8988T (cell line): ENCODE results near the gene FRMD5.
"Not testable (repeated sequence)": the region's sequence is repeated elsewhere in the genome, so short reads cannot be mapped to it uniquely, and the experiment has no call there.

ENCODE experiments used
- DNase-seq: peaks from one replicate; pipeline ENCODE4 v3.0.0; 2011

FRMD5 gene

GRCh38 chr15:44195151-44195740, at the start of gene FRMD5:
TSS of gene FRMD5 (minus strand) at chr15:44195271.
- DNase-seq: peak; percentile 74

GRCh38 chr15:44243829-44244228, 48.8 kb upstream of the FRMD5 start:
- DNase-seq: no peak

DNA sequence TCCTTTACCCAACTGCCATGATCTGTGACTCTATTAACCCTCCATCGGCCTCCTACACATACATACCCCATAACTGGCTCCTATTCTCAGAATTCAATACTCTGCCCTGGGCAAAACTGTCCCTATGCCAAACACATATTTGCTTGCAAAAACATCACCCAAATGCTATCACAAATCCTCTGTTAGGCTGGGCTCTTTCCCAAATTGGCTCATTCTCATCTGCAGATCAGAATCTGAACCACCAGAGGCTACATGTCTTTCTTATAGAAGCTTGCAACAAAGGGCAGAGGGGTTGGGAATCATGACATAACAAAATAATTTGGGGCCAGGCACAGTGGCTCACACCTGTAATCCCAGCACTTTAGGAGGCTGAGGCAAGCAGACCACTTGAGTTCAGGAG, 48.1 kb upstream of the FRMD5 start:
- DNase-seq: no peak

GRCh38 chr15:44231842-44232241, 36.8 kb upstream of the FRMD5 start:
- no peak for DNase-seq

DNA sequence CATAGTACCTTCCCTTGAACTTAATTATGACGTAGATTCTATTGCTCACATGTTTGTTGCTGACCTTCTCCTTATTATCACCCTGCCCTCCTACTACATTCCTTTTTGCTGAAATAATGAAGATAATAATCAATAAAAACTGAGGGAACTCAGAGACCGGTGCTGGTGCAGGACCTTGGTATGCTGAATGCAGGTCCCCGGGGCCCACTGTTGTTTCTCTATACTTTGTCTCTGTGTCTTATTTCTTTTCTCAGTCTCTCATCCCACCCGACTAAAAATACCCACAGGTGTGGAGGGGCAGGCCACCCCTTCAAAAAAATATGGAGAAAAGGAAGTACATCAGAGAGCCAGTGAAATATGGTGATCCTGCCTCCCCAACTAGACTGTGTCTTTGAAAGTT, 34.2 kb upstream of the FRMD5 start:
- DNase-seq: not testable (repeated sequence)

- DNase-seq: no peak
These were observed 32.5 kb upstream of the FRMD5 start for GRCh38 chr15:44227584-44227983.

DNA sequence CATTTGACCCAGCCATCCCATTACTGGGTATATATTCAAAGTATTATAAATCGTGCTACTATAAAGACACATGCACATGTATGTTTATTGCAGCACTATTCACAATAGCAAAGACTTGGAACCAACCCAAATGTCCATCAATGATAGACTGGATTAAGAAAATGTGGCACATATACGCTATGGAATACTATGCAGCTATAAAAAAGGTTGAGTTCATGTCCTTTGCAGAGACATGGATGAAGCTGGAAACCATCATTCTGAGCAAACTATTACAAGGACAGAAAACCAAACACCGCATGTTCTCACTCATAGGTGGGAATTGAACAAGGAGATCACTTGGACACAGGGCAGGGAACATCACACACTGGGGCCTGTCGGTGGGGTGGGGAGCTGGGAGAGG, 31.9 kb upstream of the FRMD5 start:
- not testable (repeated sequence) for DNase-seq

GRCh38 chr15:44222478-44222877, 27.4 kb upstream of the FRMD5 start:
- no peak for DNase-seq

DNA sequence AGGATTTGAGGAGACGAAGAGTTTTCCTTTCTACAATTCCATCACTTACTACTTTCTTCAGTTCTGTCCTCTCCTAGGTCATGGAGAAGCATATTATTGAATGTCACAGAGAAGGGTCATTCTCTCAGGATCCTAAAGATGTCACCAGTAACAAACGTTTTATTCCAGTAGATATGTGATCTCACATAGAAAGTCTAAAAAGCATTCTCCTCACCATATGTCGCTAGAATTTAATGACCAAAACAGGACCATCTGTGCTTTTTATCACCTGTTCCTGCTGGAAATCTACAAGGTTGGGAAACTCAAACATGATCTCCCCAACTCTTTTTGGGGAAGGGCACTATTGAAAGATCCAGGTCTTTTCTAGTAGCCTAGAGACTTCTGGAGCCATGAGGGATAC, 24.0 kb upstream of the FRMD5 start:
- no peak for DNase-seq

GRCh38 chr15:44216958-44217357, 21.9 kb upstream of the FRMD5 start:
- DNase-seq: no peak

GRCh38 chr15:44215594-44215993, 20.5 kb upstream of the FRMD5 start:
- DNase-seq: no peak

GRCh38 chr15:44208956-44209355, 13.9 kb upstream of the FRMD5 start:
- no peak for DNase-seq

DNA sequence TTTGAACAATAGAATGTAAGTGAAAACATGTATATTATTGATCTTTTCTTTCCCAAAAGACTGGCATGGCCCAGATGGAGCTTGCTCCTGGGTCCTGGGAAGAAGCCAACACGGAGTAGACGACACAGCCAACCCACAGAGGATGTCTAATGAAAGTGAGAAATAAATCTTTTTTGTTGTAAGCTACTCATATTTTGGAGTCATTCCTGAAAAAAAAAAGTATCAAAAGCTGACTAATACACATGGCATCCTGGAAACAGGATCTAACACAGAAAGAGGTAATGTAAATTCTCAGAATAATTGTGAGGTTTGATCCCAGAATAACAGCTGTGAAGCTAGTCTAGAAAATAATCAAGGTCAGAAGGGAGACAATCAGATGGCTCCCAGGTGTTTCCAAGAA, 12.6 kb upstream of the FRMD5 start:
- DNase-seq: no peak

DNA sequence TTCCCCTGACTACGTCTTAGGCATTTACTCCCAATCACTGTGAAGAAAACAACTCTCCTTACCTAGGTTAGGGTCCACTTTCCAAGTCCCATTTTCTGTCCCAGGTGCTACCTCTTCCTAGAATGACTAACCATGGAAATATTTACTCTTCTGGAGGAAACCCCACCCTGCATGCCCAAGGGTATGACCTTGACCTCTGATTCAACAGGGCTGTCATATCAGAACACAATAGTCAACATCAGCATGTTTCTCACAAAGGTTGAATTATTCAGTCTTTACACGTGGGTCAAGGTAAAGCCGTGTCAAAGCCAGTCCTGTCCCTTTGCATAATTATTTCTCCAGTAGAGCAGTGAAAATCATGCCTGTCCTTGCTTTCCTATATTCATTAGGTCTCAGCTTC, 4.3 kb upstream of the FRMD5 start:
- no peak for DNase-seq

DNA sequence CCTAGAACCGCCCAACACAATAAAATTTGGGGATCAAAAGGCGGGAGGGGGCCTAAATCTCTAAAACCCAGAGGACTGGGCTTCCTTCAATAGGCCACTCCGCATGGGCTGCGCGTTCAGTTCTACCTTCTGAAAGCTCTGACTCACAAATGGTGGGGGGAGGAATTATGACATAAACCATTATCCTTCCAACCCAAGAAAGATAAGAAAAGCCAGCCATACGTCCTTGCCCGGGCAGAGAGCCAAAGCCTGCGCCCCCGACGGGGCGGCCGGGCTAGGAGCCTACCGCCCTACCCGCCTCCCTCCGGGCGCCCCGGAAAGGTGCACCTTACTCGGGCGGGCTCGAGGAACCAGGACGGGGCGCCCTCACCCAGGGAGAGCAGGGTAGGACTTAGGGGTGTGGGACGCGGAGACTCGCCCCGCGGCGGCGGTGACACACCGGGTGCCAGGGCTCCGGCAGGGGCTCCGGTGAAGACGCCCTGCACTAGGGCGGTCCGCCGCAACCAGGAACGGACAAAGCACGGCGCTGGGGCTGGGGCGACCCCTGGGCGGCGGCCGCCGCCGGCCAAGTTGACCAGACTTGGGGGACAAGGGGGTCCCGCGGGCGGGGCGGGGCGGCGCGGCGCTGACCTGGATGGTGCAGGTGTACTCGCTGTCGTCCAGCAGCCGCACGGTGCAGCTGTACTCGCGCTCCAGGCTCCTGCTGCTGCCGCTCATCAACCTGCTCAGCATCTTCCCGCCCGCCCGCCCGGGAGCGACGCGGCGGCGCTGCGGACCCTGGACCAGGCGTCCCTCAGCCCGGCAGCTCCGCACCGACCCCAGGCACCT, 534 bp downstream of the FRMD5 start:
- peak; percentile 40 for DNase-seq

GRCh38 chr15:44193651-44194322, 1.3 kb downstream of the FRMD5 start:
- DNase-seq: peak; percentile 12

DNA sequence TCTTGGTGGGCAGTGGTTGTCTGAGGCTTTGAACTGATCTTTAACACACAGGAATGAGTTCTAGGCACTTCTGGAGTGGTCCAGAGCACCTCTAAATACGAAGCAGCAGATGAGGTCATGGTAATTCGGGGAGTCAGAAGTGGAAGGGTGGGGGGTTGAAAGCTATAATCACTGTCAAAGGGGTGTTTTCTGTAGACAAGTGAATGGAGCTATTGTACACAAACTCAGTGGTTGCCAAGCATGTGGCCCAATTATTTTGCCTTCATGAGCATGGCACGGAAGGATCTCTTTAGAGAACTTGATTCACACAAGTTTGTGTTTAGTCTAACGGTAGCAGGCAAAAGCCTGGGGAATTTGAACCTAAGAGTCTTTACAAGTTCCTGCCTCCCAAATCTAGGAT, 6.3 kb downstream of the FRMD5 start:
- DNase-seq: no peak

- DNase-seq: no peak
These were observed 8.4 kb downstream of the FRMD5 start for GRCh38 chr15:44186705-44187104.

DNA sequence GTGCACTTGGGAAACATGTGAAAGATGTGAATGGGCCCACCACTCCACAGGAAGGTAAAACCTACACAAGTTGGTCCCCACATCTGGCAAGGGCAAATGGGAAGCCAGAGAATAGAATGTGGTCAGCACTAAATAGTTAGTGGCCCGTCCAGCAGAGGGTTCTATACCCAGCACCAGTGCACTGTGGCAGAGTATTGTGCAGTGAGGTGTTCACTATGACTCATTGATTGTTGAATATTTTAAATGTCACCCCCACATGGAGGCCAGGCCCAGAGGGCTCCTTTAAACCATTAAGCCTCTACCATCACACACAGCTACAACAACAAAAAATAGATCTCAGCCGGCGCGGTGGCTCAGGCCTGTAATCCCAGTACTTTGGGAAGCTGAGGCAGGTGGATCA, 11.7 kb downstream of the FRMD5 start:
- no peak for DNase-seq

GRCh38 chr15:44181410-44181809, 13.7 kb downstream of the FRMD5 start:
- no peak for DNase-seq

- no peak for DNase-seq
These were observed 17.9 kb downstream of the FRMD5 start for GRCh38 chr15:44177139-44177538.

GRCh38 chr15:44173813-44174212, 21.3 kb downstream of the FRMD5 start:
- no peak for DNase-seq

DNA sequence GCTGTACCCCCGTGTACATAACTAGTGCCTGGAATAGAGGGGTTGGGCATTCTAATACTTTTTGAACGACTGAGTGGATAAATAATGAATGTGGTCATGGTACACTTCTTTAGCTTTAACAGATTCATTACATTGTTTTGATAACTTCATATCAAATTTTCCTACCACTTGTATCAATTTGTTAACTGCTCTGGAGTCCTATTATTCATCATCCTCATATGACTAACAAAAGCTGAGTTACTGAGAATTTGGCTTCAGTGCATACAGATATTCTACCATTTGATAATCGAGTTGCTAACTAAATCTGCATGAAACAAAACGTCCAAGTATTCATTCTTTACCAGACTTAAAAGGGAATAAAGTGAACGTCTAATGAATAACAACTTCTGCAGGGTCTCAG, 31.7 kb downstream of the FRMD5 start:
- DNase-seq: no peak

GRCh38 chr15:44160796-44161195, 34.3 kb downstream of the FRMD5 start:
- no peak for DNase-seq
